Measurements from ENCODE around the gene PGM2L1.

The PGM2L1 gene

DNA sequence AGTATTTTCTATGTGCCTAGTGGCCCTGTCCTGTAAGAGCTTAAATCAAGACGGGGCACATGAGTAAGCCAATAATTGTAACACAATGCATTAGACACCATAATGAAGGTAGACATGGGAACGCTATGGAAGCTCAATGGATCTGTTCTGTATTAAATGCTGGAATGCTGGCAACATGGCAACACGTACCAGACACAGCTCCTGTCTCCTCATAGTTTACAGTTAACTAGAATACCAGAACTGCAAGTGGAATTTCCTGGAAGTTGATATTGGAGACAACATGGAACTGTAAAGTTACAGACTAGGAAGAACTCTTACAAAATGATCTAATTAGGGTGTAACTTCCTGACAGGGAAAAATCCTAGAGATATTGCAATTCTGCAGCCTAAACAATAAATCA, 99.2 kb downstream of the PGM2L1 start:
- no peak for DNase-seq (ENCODE audit: low read depth)

DNA sequence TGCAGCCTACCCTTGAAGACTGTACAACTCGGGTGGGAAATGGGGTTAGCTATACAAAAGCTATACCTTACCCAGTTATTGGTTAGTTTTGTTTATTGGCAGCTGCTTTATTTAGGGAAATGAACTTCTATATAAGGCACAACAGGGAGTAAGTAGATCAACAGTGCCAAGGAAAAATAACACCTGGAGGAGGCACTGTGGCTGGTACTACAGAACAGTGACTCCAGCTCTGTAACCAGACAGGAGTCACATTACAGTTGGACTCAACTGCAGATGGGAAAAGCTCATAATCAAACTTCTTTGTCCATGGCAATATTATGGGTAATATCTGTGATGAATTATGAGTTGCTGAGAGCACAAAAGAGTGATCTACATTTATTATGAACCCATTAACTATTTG, 100.7 kb downstream of the PGM2L1 start:
- no peak for DNase-seq (ENCODE audit: low read depth)

DNA sequence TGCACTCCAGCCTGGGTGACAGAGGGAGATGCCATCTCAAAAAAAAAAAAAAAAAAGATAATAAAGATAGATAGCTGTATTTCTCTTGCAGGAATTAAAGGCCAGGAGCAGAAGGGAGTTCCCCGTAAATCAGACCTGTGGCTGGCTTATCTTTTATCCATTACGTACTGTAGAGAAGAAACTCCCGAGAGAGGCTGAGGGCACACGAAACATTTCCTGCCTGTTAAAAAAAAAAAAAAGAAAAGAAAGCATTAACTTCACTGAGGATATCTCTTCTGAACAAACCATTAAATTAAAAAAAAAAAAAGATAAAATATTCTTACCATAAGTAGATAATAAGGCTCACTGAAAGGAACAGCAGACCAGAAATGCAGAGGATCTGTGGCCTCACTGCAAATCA, 109.3 kb downstream of the PGM2L1 start:
- DNase-seq (ENCODE audit: low read depth): no peak

DNA sequence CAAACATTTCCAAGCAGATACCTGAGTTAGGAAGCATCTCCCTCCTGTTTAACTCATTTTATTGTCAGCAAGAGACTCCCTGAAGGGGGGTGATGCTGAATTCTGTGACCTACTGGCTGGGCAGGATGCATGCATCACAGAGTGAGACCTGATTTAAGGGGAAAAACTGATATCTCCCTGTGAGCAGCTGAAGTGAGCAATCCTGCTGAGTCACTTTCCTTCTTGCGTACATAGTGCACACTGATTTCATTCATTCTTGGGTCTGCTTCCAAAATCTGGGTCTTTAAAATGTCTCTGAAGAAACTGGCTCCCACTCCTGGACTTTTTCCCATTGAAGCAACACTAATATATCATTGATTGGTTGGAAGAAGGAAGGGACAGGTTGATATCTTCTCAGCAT, 110.1 kb downstream of the PGM2L1 start:
- no peak for DNase-seq (ENCODE audit: low read depth)

DNA sequence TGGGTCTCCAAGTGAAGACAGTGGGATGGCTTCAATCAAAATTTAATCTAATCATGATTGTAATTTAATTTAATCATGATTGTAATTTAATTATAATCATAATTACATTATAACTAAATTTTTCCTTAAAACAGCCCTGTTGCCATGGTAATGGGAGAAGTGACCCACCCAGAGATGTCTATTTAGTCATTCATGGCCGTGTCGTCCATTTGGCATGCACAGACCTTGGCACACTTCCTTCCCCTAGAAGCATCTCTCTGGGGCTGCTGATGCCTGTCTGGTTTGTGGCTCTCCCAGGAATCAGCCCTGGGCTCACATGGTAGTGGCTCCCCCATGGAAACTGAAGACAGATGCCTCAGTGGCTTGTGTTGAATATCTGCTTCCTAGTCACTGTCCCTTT, 113.8 kb downstream of the PGM2L1 start:
- no peak for DNase-seq (ENCODE audit: low read depth)

DNA sequence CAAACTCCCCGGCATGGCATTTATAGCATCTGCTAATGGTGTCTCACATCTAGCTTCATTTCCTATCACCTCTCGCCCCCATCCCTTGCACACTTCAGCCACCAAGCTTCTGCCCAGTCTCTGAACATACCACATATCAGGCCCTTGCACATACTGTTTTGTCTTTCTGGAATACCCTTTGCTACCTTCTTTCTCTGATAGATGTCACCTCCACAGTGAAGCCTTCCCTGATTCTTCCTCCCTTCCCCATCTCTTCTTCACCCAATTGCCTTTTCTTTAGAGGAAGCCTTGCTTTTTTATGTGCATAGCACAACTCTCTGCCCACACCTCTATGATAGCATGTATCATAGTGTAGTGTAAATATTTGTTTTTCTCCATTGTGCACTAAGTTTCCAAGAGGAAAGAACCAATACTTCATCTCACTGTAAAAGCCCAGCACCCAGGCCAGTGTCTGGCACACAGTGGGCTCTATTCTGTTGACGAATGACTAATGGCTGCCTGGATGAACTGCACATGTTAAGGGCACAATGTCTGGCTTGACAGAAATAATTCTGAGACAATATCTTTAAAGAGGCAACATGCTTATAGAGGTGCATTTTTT, 114.6 kb downstream of the PGM2L1 start:
- DNase-seq (ENCODE audit: low read depth): no peak

DNA sequence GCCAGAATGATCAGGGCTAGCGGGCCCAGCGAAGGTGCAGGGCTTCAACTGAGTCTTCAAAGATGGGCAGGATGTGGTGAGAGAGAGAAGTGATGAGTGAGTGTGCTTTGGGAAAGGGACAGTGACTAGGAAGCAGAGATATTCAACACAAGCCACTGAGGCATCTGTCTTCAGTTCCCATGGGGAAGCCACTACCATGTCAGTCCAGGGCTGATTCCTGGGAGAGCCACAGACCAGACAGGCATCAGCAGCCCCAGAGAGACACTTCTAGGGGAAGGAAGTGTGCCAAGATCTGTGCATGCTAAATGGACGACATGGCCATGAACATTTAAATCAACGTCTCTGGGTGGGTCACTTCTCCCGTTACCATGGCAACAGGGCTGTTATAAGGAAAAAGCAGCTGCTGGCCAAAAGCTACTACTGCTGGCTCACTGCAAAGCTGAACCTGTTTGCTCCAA, 115.3 kb downstream of the PGM2L1 start:
- DNase-seq (ENCODE audit: low read depth): no peak

DNA sequence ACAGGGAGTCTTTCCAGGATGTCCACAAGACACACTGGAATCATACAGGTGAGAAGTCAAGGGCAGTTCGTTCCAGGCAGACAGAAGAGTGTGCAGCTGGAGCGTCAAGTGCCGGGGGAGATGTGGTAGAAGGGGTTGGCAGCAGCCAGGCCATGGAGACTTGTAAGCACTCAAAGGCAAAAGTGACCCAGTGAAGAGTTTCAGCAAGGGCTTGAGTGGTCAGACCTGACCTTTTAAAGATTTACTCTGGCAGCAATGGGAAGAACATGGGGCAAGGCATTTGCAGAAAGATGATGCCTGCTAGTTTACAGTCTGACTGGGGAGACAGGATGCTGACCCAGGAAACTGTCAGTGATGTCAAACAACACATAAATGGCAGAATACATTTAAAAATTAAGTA, 115.8 kb downstream of the PGM2L1 start:
- no peak for DNase-seq (ENCODE audit: low read depth)

DNA sequence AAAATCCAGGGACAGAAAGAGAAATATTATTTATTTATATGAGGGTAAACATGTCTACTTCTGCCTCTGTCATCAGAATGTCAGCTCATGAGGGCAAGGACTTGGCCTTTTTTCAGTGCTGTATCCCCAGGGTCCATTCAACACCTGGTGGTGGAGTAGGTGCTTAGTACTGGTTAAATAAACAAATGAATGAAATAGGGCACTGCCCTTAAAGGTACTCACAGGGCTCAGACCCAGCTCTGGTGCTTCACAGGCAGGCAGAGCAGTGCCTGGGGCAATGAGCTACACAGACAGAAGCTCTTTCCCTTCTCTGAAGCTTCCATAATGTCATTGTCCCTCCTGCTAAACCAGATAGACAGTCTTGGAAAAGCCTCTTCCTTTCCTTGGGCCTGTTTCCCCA, 117.7 kb downstream of the PGM2L1 start:
- no peak for DNase-seq (ENCODE audit: low read depth)
